PC-9 (cell line): ENCODE data around the gene PPP2R3B. TPM values are rescaled to one million over a fixed set of nuclear protein-coding genes. Genes with fewer than 3 reads are reported as not detected.

Source experiments
- BruUV-seq: library from RNA; stranded (reverse); fragments of 400-500 nt; replicated peaks from 2 replicates; lab custom pipeline; 2021; lab: Mats Ljungman, UMichigan
- CTCF ChIA-PET: fragments of 300-600 bp; sonication (Branson Sonifier 250); formaldehyde crosslinking; loops from one replicate; lab custom pipeline; 2022; ENCODE audit warnings: antibody characterized with exemption; lab: Charles Lee
- POLR2A ChIA-PET: fragments of 300-600 bp; sonication (Branson Sonifier 250); formaldehyde crosslinking; loops from one replicate; lab custom pipeline; 2022; ENCODE audit warnings: antibody characterized with exemption; ENCODE audit not compliant: unreplicated experiment; lab: Charles Lee
- DNase-seq, 2 experiments: peaks; one replicate each; pipeline versions ENCODE4 v3.0.0 to v3.0.0-alpha.2; 2015 to 2022; ENCODE audit warnings: mixed read lengths in 1 of 2
- H2AFZ ChIP-seq: fragments of 200-600 bp; sonication (generic); 2 replicates; pipeline ENCODE4 v1.8.1; 2017; ENCODE audit warnings: antibody characterized with exemption
- H3F3A ChIP-seq: fragments of 200-600 bp; sonication (generic); 2 replicates; pipeline ENCODE4 v1.8.1; 2017; ENCODE audit warnings: antibody characterized with exemption, mild to moderate bottlenecking, low read depth; ENCODE audit not compliant: insufficient read depth
- H3K27ac ChIP-seq: fragments of 200-600 bp; sonication (generic); 2 replicates; pipeline ENCODE4 v1.6.1; 2016; ENCODE audit warnings: mixed run types
- H3K27me3 ChIP-seq: fragments of 200-600 bp; sonication (generic); 2 replicates; pipeline ENCODE4 v1.6.1; 2016; ENCODE audit warnings: low read depth, mixed run types; ENCODE audit not compliant: insufficient read depth
- H3K36me3 ChIP-seq: fragments of 200-600 bp; sonication (generic); 2 replicates; pipeline ENCODE4 v1.6.1; 2016; ENCODE audit warnings: low read depth, mixed run types
- H3K4me1 ChIP-seq: fragments of 200-600 bp; sonication (generic); replicated peaks from 2 replicates; pipeline ENCODE4 v1.6.1; 2016; ENCODE audit warnings: mixed run types; ENCODE audit not compliant: insufficient read depth
- H3K4me2 ChIP-seq: fragments of 200-600 bp; sonication (generic); 2 replicates; pipeline ENCODE4 v1.6.1; 2017; ENCODE audit warnings: mixed run types
- H3K4me3 ChIP-seq: fragments of 200-600 bp; sonication (generic); 2 replicates; pipeline ENCODE4 v1.6.1; 2016; ENCODE audit warnings: mixed run types
- H3K79me2 ChIP-seq: fragments of 200-600 bp; sonication (generic); 2 replicates; pipeline ENCODE4 v1.6.1; 2017; ENCODE audit warnings: low read depth, mixed run types
- H3K9me2 ChIP-seq: fragments of 200-600 bp; sonication (generic); 2 replicates; pipeline ENCODE4 v1.8.1; 2017; ENCODE audit warnings: mild to moderate bottlenecking; ENCODE audit not compliant: insufficient read depth
- H3K9me3 ChIP-seq: fragments of 200-600 bp; sonication (generic); 2 replicates; pipeline ENCODE4 v1.8.1; 2016; ENCODE audit warnings: low read depth; ENCODE audit not compliant: insufficient read depth
- H4K20me1 ChIP-seq: fragments of 200-600 bp; sonication (generic); 2 replicates; pipeline ENCODE4 v1.8.1; 2017; ENCODE audit not compliant: insufficient read depth
- EZH2 ChIP-seq: fragments of 200-600 bp; sonication (generic); IDR thresholded peaks from 2 replicates; pipeline ENCODE4 v1.8.0; 2017; ENCODE audit warnings: antibody characterized with exemption, low read depth
- intact Hi-C: fragments of 100-400 bp; cut with micrococcal nuclease; formaldehyde crosslinking; loops from one replicate; pipeline ENCODE4 v1.10.0; 2022; ENCODE audit not compliant: unreplicated experiment
- total RNA-seq: library from RNA; stranded (reverse); gene quantifications from 2 replicates; pipeline ENCODE4 v1.2.3, GENCODE V29; 2021
- TF ChIP-seq, protein P1 (sequence below): fragments of 200-600 bp; sonication (generic); conservative IDR thresholded peaks from 2 replicates; pipeline ENCODE4 v1.6.1; 2017; ENCODE audit warnings: mixed run types, antibody characterized with exemption, mild to moderate bottlenecking, moderate library complexity

Gene PPP2R3B
- total RNA-seq, 1 experiment from 2014 or later: 32.5 TPM

DNA sequence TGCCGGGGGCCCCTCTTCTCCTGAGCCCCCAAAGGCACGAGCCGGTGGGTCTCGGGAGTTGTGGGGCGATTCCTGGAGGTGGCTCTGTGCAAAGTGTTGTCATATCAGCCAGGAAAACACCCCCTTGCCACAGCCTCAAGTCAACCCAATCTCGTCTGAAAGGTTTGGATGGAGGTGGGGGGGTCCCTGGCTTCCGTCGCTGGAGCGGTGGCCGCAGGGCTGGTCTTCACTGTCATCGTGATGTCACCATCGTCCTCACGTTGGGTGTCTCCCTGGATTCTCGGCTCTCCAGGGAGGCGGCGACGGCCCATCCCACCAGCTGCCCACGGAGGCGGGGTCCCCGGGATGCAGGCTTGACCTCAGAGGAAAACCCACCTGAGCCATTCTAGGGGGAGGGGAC, 38.3 kb upstream of the PPP2R3B start:
- H3K27ac ChIP-seq: no peak overlapping the region
- H3K9me2 ChIP-seq: no peaks in the 10 kb centered on the region
- H3K4me1 ChIP-seq: no peaks in the 10 kb centered on the region
- ChIA-PET POLR2A (no interaction called here), CTCF (no interaction called here)
- H3K9me3 ChIP-seq: no peaks in the 10 kb centered on the region
- H3K4me2 ChIP-seq: no peak overlapping the region
- no peaks in the 10 kb centered on the region for H3K79me2 ChIP-seq
- peaks cover 9% of the 10 kb centered on the region; the same call in 1 of the 2 replicates for H3K27me3 ChIP-seq
- no TSS peak for BruUV-seq
- intact Hi-C loops: no loop called here
- no peaks in the 10 kb centered on the region for H4K20me1 ChIP-seq
- no peaks in the 10 kb centered on the region for H3F3A ChIP-seq
- TF ChIP-seq EZH2: no peak
- TF ChIP-seq, protein P1, sequence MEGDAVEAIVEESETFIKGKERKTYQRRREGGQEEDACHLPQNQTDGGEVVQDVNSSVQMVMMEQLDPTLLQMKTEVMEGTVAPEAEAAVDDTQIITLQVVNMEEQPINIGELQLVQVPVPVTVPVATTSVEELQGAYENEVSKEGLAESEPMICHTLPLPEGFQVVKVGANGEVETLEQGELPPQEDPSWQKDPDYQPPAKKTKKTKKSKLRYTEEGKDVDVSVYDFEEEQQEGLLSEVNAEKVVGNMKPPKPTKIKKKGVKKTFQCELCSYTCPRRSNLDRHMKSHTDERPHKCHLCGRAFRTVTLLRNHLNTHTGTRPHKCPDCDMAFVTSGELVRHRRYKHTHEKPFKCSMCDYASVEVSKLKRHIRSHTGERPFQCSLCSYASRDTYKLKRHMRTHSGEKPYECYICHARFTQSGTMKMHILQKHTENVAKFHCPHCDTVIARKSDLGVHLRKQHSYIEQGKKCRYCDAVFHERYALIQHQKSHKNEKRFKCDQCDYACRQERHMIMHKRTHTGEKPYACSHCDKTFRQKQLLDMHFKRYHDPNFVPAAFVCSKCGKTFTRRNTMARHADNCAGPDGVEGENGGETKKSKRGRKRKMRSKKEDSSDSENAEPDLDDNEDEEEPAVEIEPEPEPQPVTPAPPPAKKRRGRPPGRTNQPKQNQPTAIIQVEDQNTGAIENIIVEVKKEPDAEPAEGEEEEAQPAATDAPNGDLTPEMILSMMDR: no peak
- no peak overlapping the region for H3K4me3 ChIP-seq
- no peak overlapping the region for H2AFZ ChIP-seq
- DNase-seq: no peak
- H3K36me3 ChIP-seq: no peaks in the 10 kb centered on the region

DNA sequence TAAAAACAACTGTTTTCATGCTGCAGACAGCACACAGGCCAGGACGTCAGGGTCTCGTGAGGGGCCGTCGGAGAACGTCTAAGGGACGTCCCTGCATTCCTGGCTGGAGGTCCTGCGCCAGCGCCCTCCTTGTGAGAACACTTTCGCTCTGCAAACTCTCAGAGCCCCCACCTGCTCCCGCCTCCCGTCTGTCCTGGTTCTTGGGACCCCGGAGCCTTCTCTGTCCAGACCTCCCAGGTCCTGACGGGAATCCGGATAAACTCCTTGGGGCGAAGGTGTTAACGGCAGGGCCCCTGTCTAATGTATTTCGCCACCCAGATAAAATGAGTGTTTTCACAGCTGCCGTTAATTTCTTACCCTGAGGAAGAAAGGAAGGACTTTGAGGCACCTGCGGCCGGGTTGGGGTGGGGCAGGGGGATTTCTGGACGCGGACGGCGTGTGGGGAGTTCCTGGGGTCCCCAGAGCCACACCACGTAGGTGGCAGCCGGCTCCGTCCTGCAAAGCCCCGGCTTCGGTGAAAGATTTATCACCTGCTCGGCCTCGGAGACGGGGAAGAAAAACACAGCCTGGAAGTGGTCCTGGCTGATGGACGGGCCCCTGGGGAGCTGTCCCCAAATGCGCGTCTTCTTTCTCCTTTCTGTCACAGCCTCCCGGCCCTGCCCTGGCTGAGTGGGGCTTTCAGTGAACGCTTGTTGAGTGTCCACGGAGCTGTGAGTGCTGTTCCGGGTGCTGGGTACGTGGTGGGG, 35.1 kb upstream of the PPP2R3B start:
- no peaks in the 10 kb centered on the region for H3K9me3 ChIP-seq
- no peak overlapping the region for H3K4me2 ChIP-seq
- POLR2A ChIA-PET: no interaction called here
- no peaks in the 10 kb centered on the region for H3F3A ChIP-seq
- H3K9me2 ChIP-seq: no peaks in the 10 kb centered on the region
- no peaks in the 10 kb centered on the region for H3K4me1 ChIP-seq
- H4K20me1 ChIP-seq: no peaks in the 10 kb centered on the region
- peaks cover 4% of the 10 kb centered on the region; the same call in 1 of the 2 replicates for H3K27me3 ChIP-seq
- no peak overlapping the region for H3K4me3 ChIP-seq
- no peaks in the 10 kb centered on the region for H3K36me3 ChIP-seq
- BruUV-seq: no TSS peak
- CTCF ChIA-PET: no interaction called here
- no peak for DNase-seq
- no peak overlapping the region for H3K27ac ChIP-seq
- TF ChIP-seq EZH2: no peak
- intact Hi-C loops: no loop called here
- H2AFZ ChIP-seq: no peak overlapping the region
- no peaks in the 10 kb centered on the region for H3K79me2 ChIP-seq

DNA sequence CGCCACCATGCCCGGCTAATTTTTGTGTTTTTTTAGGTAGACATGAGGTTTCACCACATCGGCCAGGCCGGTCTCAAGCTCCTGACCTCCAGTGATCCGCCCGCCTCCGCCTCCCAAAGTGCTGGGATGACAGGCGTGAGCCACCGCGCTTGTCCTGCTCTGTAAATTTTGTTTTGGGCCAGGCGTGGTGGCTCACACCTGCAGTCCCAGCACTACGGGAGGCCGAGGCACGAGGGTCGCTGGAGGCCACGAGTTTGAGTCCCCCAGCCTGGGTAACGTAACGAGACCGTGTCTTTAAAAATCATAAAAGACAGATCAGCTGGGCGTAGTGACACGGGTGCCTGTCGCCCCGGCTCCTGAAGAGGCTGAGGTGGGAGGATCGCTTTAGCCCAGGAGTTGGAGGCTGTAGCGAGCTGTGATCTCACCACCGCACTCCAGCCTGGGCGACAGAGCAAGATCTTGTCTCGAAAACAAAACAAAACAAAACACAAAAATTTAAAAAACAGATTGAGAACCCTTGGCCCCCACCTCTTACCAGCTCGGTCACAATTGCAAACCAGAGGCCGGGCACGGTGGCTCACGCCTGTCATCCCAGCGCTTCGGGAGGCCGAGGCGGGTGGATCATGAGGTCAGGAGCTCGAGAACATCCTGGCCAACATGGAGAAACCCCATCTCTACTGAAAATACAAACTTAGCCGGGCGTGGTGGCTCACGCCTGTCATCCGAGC, 34.0 kb upstream of the PPP2R3B start:
- no peak overlapping the region for H2AFZ ChIP-seq
- H3K27me3 ChIP-seq: no peaks in the 10 kb centered on the region
- H3K4me2 ChIP-seq: no peak overlapping the region
- ChIA-PET POLR2A (no interaction called here), CTCF (no interaction called here)
- intact Hi-C loops: no loop called here
- H3K4me3 ChIP-seq: no peak overlapping the region
- H4K20me1 ChIP-seq: no peaks in the 10 kb centered on the region
- BruUV-seq: no TSS peak
- no peak for TF ChIP-seq EZH2
- TF ChIP-seq, protein P1: no peak
- H3K36me3 ChIP-seq: no peaks in the 10 kb centered on the region
- no peaks in the 10 kb centered on the region for H3F3A ChIP-seq
- no peaks in the 10 kb centered on the region for H3K9me3 ChIP-seq
- H3K9me2 ChIP-seq: no peaks in the 10 kb centered on the region
- DNase-seq: no peak
- H3K27ac ChIP-seq: no peak overlapping the region
- no peaks in the 10 kb centered on the region for H3K79me2 ChIP-seq
- H3K4me1 ChIP-seq: no peaks in the 10 kb centered on the region
